Right lobe of liver (tissue), 6 donors: ENCODE results near the gene EPHX1. TPM values are rescaled to one million over a fixed set of nuclear protein-coding genes. Genes with fewer than 3 reads are reported as not detected.

Experiments
- ATAC-seq, 4 donors: fragments of 200-7000 bp; cut with Tn5 transposase; one replicate each; pipeline ENCODE4 v1.9.1; 2020; ENCODE audit warnings: mild to moderate bottlenecking in 4 of 4, moderate library complexity in 4 of 4
- DNase-seq, 3 donors: peaks; one replicate each; pipeline ENCODE4 v3.0.0-alpha.2; 2020
- H3K27ac ChIP-seq, 3 donors: fragments of 200-600 bp; one replicate each; pipeline ENCODE4 v1.8.0; 2022
- H3K27me3 ChIP-seq, 2 donors: fragments of 200-600 bp; one replicate each; pipeline ENCODE4 v1.8.0; 2022
- H3K36me3 ChIP-seq, 4 donors: fragments of 200-600 bp; sonication (generic) in 1 of 4; one replicate each; pipeline versions ENCODE4 v1.5.1 to v1.8.0; 2017 to 2022; ENCODE audit warnings: control low read depth in 1 of 4
- H3K4me1 ChIP-seq, 4 donors: fragments of 200-600 bp; sonication (generic) in 1 of 4; one replicate each; pipeline versions ENCODE4 v1.5.1 to v1.8.0; 2017 to 2022; ENCODE audit warnings: control low read depth in 1 of 4
- H3K4me3 ChIP-seq, 3 donors: fragments of 200-600 bp; one replicate each; pipeline ENCODE4 v1.8.0; 2022
- H3K9me3 ChIP-seq, 4 donors: fragments of 200-600 bp; sonication (generic) in 1 of 4; one replicate each; pipeline versions ENCODE4 v1.5.1 to v1.8.0; 2017 to 2022; ENCODE audit warnings: control low read depth in 1 of 4
- CTCF ChIP-seq, 4 donors: fragments of 200-600 bp in 3 of 4; fragments of 450-650 bp in 1 of 4; IDR thresholded peaks; one replicate each; pipeline versions ENCODE4 v1.5.1 to v1.8.0; 2016 to 2022; ENCODE audit warnings: antibody characterized with exemption in 4 of 4, mild to moderate bottlenecking in 2 of 4
- POLR2A ChIP-seq: fragments of 450-650 bp; IDR thresholded peaks from one replicate; pipeline ENCODE4 v1.6.1; 2017; ENCODE audit warnings: antibody characterized with exemption, mild to moderate bottlenecking
- WGBS: methylation state at CpG from one replicate; pipeline ENCODE4 v1.1.6; 2018; ENCODE audit warnings: low coverage, low lambda C conversion rate; ENCODE audit not compliant: insufficient coverage; ENCODE audit errors: missing lambda C conversion rate; 5-methylcytosine and 5-hydroxymethylcytosine counted together
- intact Hi-C, 2 donors: fragments of 100-400 bp; cut with DNase I; formaldehyde crosslinking; loops; one replicate each; pipeline versions ENCODE4 v1.11.2 to v1.14.1; 2022
- total RNA-seq, 6 experiments: library from RNA; depleted of rRNA in 2 of 6; stranded (reverse); fragments of >200 nt in 2 of 6; fragmentation: NEBNext Ultra II Directional in 3 of 6; extraction: Animal tissue kit (Norgen Biotek cat#: 25700) in 3 of 6; gene quantifications; one replicate each; pipeline versions ENCODE4 v1.1.0 to v1.2.4, GENCODE V29; 2016 to 2023
- donor health status: DM: no; HTN: yes; CAD: no.
- donor health status: DM: no; HTN: no; CAD: no.
- donor health status: DM: no; HTN: no; CAD: no.
- donor health status: DM: no; HTN: yes; CAD: no.
- donor health status: DM: no; HTN: yes; CAD: no.

EPHX1 gene
- total RNA-seq, 6 experiments from 2014 or later, result 331 to 4,402 (median 1,032) TPM

- intact Hi-C loops, result no loop called here
- ATAC-seq (peak in 1 of 4 donors; percentile 7), DNase-seq (peak in 1 of 3 donors; percentile 47)
- Histone ChIP-seq H3K36me3 (no peaks in the 10 kb centered on the region), H3K9me3 (no peaks in the 10 kb centered on the region), H3K4me3 (no peak overlapping the region), H3K4me1 (peaks cover 0 to 5% (median 2%) of the 10 kb centered on the region in 4 donors), H3K27me3 (no peaks in the 10 kb centered on the region), H3K27ac (no peak overlapping the region)
- TF ChIP-seq POLR2A, result no peak
- TF ChIP-seq CTCF (IDR thresholded peaks at IDR 0.05), result no peak
- 54% methylated on average over 4 of the region's 17 CpGs for WGBS
Measured at GRCh38 chr1:225767634-225768540, 42.0 kb upstream of the EPHX1 start.

- no peak for ATAC-seq
- no peaks in the 10 kb centered on the region for H3K9me3 ChIP-seq
- no peaks in the 10 kb centered on the region for H3K36me3 ChIP-seq
- H3K4me1 ChIP-seq, result peaks cover 0 to 6% (median 2%) of the 10 kb centered on the region in 4 donors
- no peak overlapping the region for H3K4me3 ChIP-seq
- WGBS, result 66% methylated on average over 6 of the region's 9 CpGs
- H3K27ac ChIP-seq, result no peak overlapping the region
- TF ChIP-seq POLR2A, result no peak
- TF ChIP-seq CTCF (IDR thresholded peaks at IDR 0.05), result no peak
- no peaks in the 10 kb centered on the region for H3K27me3 ChIP-seq
- intact Hi-C loops, result no loop called here
- DNase-seq, result peak in 1 of 3 donors; percentile 29
Measured at GRCh38 chr1:225768662-225769426, 41.1 kb upstream of the EPHX1 start.

GRCh38 chr1:225769687-225770086 is 40.2 kb upstream of the EPHX1 start:
- intact Hi-C loops, result loop anchor here in 1 of 2 donors (10.0 kb wide), 2 partner anchors 75 to 205 kb away; no protein-coding TSS in a partner anchor

More at GRCh38 chr1:225769687-225770086, 40.2 kb upstream of the EPHX1 start:
- Histone ChIP-seq H3K27ac (no peak overlapping the region), H3K4me3 (no peak overlapping the region), H3K36me3 (no peaks in the 10 kb centered on the region), H3K4me1 (peaks cover 0 to 6% (median 2%) of the 10 kb centered on the region in 4 donors), H3K9me3 (no peaks in the 10 kb centered on the region), H3K27me3 (no peaks in the 10 kb centered on the region)
- 80% methylated on average over 5 of the region's 5 CpGs for WGBS
- ATAC-seq, result no peak
- peak in 1 of 3 donors; percentile 17 for DNase-seq
- no peak for TF ChIP-seq CTCF (IDR thresholded peaks at IDR 0.05)
- no peak for TF ChIP-seq POLR2A
